ENCODE results near the gene GPS2.
A peak's percentile ranks its signal among the peaks of the same experiment; 100 is the strongest.

GPS2 gene, protein sequence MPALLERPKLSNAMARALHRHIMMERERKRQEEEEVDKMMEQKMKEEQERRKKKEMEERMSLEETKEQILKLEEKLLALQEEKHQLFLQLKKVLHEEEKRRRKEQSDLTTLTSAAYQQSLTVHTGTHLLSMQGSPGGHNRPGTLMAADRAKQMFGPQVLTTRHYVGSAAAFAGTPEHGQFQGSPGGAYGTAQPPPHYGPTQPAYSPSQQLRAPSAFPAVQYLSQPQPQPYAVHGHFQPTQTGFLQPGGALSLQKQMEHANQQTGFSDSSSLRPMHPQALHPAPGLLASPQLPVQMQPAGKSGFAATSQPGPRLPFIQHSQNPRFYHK

DNA sequence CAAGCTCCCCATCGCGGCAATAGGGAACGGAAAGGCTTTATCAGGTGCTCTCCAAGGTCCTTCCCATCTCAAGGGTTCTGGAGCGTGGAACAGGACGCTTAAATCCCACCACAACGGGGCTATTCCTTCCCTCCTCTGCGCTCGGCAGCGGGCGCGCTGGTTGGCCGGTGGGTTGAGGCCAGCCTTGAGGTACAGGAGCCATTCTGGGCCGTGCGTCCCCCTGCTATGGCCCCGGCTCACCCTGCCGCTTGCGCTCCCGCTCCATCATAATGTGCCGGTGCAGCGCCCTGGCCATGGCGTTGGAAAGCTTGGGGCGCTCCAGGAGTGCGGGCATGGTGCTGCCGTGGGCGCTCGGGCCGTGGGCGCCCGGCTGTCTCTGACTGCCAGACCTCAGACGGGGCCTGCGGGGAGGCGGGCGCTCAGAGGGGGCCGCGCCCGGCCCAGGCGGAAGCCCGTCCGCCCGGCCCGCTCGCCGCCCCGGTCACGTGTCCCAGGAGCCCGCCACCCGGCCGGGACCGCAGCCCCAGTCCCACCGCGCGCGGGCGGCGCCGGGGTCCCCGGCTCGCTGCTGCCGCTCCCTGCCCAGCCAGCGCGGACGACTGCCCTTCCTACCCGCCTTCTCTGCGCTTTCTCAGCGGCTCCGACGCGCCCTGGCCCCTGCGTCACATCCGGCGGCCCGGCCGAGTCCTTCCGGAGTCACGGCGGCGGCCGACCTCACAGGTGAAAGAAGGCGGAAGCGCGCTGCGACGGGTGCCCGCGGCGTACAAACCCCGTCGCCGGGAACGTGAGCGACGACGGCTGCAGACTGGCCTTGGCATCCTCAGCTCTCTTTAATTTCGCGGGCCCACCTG is at the start of gene GPS2:
GPS2 (minus strand) TSS at position 642 of the 851 bp plus-strand sequence; CDS start at position 334, 308 bp downstream.
- peak; percentile 83 to 94 (median 91) for DNase-seq (ENCODE audit: low read depth in 4 of 4, low spot score in 1 of 4)

DNA sequence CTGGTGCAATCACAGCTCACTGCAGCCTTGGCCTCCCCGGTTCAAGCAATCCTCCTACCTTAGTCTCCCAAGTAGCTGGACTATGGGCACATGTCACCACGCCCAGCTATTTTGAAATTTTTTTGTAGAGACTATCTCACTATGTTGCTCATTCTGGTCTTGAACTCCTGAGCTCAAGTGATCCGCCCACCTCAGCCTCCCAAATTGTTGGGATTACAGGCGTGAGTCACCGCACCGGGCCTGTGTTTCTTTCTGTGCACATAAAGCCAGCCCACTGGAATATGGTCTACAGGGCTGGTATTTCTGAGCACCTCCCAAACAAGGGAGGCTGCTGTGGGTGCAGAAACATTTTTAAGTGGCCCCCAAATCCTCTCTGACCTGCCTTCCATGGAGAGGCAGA is 48.2 kb upstream of the GPS2 start:
- no peak for DNase-seq (ENCODE audit: low read depth in 4 of 4, low spot score in 1 of 4)

DNA sequence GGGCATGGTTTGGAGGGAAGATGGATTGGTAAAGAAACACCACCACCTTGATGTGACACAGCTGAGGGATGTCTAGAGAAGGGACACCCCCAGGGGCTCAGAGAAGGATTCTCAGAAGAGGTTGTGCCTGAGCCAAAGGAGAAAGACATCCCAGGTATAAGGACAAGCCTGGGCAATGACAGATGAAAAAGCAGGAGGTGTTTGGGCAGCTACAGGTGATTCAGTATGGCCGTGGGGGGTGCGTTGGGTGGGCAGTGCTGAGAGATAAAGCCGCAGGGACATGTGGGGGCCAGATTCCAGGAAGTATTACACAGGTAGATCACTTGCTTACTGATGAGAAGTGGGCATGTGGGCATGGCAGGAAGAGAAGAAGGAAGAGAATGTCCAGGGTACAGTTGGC is 46.7 kb upstream of the GPS2 start:
- DNase-seq (ENCODE audit: low read depth in 4 of 4, low spot score in 1 of 4) = no peak

DNA sequence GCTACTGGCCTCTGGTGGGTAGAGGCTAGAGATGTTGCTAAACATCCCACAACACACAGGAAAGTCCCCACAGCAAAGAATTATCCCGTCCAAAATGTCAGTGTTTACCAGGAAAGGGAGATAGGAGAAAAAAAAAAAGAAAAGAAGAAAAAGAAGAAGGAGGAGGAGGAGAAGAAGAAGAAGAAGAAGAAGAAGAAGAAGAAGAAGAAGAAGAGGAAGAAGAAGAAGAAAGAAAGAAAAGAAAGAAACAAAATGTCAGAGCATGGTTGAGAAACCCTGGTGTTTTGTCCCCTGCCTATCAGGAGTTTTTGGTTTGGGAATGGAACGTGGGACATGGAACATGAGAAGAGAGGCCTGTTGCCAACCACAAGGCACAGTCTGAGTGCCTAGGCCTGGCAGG is 42.2 kb upstream of the GPS2 start:
- DNase-seq (ENCODE audit: low read depth in 4 of 4, low spot score in 1 of 4) = no peak

DNA sequence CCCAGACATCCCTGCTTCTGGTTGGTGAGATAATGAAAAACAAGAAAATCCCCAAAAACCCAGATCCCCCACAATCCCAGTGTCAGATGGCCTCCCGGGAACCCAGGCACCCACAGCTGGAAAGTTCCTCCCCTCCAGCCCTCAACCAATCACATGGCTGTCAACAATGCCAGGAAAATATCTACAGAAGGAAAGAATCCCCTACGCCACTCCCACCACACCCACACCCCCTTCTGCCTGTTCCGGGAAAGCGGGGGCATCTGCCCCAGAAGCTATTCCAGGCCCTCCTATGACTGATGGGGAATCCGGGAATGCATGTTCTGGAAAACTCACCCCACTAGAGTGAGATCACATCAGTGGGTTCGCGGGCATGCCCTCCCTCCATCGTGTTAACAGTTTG is 41.6 kb upstream of the GPS2 start:
- DNase-seq (ENCODE audit: low read depth in 4 of 4, low spot score in 1 of 4) = no peak

DNA sequence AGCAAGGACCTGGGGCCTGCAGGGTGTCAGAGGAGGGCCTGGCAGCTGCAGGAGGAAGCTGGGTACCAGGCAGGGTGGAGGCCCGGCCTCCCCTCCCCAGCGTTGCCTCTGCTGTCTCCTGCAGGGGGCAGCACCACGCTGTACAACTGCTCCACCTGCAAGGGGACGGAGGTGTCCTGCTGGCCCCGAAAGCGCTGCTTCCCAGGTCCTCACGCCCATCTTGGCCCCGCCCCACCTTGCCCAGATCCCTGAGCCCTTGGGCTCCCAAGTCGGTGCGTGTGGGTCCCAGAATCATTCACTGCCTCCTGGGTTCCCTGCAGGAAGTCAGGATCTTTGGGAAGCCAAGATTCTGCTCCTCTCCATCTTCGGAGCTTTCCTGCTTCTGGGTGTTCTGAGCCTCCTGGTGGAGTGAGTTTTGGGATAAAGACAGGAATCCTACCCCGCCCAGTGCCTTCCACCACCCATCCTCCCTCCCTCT is 41.0 kb upstream of the GPS2 start:
- DNase-seq (ENCODE audit: low read depth in 4 of 4, low spot score in 1 of 4) = peak; percentile 61 to 81 (median 76)

DNA sequence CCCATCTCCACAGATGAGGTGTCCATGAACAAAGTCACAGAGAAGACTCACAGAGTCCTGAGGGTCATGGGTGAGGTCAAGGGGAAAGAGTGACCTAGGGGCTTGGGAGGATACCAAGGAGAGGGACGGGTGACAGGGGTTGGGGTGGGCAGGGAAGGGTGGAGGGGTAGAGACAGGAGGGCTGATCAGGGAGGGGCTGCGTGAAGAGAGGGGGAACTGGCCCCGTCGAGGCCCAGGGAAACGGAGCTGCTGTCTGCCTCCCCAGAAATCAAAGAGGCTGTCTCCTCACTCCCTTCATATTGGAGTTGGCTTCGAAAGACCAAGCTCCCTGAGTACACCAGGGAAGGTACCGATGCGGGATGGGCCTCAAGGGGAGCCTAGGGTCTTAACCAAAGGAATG is 40.4 kb upstream of the GPS2 start:
- no peak for DNase-seq (ENCODE audit: low read depth in 4 of 4, low spot score in 1 of 4)

DNA sequence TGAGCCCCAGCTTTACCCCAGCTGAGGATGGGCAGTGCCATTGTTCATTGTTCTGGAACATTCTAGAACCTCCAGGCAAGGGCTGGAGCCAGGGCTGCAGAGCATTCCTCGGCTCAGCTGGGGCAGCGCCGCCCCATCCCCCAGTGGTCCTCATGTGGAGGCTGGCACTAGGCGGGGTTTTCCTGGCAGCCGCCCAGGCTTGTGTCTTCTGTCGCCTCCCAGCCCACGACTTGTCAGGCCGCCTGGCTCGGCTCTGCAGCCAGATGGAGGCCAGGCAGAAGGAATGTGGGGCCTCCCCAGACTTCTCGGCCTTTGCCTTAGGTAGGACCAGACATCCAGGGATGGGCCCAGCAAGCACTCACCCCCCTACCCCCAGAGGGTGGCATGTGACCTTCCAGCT is 39.9 kb upstream of the GPS2 start, which contains the start of gene TMEM95:
TMEM95 (plus strand) TSS at position 104 of the 400 bp plus-strand sequence; CDS start at position 153, 49 bp downstream.
- DNase-seq (ENCODE audit: low read depth in 4 of 4, low spot score in 1 of 4) = no peak

DNA sequence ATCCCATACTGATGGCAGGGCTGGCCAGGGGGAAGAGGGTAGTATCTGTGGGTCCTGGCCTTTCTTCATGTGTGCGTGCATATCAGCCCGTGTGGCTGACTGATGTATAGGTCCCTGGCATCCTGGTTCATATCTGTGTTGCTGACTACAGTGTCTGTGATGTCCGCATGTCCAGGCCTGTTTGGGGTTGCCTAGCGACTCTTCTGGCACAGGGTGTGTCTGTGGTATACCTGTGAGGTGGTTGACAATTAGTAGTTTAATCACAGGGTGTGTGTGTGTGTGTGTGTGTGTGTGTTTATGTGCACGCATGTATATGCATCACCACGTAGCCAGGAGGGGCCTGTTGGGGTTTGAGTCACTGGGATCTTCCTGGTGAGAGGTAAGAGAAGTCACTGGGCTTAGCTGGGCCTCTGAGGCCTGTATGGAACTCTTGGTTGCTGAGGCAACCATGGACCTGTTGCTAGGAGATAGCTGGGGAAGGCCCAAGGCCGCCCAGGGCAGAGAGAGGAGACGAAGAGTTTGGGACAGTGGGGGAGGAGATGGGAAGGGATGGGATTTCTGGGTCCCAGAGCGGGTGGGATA is 39.2 kb upstream of the GPS2 start:
- no peak for DNase-seq (ENCODE audit: low read depth in 4 of 4, low spot score in 1 of 4)

DNA sequence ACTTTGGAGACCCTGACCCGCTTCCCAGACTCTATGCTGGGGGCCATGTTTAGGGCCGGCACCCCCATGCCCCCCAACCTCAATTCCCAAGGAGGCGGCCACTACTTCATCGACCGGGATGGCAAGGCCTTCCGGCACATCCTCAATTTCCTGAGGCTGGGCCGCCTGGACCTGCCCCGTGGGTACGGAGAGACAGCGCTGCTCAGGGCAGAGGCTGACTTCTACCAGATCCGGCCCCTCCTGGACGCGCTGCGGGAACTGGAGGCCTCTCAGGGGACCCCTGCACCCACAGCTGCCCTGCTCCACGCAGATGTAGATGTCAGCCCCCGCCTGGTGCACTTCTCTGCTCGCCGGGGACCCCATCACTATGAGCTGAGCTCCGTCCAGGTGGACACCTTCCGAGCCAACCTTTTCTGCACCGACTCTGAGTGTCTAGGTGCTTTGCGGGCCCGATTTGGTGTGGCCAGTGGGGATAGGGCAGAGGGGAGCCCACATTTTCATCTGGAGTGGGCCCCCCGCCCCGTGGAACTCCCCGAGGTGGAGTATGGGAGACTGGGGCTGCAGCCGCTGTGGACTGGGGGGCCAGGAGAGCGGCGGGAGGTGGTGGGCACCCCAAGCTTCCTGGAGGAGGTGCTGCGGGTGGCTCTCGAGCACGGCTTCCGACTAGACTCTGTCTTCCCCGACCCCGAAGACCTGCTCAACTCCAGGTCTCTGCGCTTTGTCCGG is 37.9 kb upstream of the GPS2 start:
- DNase-seq (ENCODE audit: low read depth in 4 of 4, low spot score in 1 of 4) = no peak

DNA sequence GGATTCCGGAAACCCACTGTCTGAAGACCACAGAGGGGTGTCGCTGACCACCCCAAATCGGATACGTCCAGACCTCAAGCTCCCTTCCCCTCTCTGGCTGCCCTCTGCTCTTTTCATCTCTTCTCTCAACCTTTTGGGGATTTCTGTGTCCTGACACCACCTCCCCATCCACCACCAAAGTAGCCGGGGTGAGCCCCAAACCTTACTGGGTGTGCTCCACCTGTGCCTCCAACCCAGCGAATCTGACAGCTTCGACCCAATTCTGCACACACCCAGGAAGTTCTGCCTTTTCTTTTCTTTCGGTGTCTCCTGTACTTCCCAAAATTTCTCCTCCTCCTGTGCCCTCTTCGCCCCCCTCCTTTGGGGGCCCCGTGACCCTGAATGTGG is 37.3 kb upstream of the GPS2 start:
- DNase-seq (ENCODE audit: low read depth in 4 of 4, low spot score in 1 of 4) = no peak

DNA sequence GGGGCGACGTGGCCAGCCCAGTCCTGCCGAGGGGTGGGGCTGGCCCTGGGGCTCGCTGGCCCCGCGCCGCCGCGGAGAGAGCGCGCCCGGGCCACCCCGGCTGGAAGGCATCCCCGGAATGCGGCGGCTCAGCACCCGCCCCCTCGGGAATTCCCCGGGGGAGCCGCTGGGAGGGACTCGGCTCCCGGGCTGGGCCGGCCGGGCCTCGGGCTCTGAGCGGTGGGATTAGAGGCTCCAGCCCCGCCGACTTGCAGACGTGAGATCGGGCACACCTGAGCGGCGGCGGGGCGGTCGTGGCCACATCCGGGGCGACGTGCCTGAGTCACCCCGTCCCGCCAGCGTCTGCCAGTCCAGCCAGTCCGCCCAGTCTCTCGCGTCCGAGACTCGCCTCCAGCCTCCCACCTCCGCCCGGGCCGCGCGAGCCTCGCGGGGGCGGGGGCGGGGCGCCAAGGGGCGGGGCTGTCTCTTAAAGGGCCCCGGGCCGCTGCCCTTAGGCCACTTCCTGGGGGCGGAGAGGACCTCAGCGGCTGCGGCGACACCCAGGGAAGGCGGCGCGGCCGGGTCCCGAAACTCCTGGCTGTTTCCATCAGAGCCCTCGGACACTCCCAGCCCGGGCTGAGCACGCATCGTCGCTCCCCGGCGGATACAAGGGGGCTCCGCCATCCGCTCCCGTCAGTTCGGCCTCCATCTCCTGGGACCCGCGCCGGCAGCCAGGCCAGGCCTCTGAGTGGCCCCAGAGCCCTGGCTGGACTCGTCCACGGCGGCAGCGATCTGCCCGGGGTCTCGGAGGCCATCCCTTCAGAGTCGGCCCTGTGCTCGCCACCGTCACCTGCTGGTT is 36.7 kb upstream of the GPS2 start, which contains the start of gene KCTD11:
KCTD11 (plus strand) TSS at position 498 of the 838 bp plus-strand sequence.
- DNase-seq (ENCODE audit: low read depth in 4 of 4, low spot score in 1 of 4) = peak in 2 of 4 experiments; percentile 35 to 75

DNA sequence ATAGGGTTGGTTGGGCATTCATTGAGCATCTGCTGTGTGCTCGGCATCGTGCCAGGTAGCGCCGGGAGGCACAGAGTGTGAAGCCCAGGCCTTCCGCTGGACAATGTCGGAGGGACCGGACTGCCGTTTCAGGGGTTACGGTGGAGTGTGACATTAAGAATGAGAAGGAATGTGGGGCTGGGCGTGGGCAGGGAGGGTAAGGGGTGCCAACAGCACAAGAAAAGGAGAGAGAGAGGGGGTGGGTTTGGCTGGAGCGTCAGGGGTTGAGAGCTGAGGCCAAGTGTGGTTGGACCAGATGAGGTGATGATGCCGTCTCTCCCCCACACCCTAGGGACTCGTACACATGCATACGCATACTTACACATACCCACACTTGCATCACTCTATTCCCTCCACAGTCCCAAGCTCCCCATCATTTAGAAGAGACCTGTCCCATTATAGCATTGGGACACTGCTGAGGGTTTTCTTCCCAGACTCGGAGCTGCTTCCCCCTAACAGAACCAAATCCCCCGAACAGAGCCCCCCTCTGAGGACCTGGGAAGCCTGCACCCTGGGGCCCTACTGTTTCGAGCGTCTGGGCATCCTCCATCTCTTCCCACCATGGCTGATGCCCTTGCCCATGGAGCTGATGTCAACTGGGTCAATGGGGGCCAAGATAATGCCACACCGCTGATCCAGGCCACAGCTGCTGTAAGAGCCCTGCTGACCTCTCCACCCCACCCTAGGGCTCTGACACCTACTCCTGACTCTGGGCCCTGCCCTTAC is 33.5 kb upstream of the GPS2 start:
- DNase-seq (ENCODE audit: low read depth in 4 of 4, low spot score in 1 of 4) = no peak

DNA sequence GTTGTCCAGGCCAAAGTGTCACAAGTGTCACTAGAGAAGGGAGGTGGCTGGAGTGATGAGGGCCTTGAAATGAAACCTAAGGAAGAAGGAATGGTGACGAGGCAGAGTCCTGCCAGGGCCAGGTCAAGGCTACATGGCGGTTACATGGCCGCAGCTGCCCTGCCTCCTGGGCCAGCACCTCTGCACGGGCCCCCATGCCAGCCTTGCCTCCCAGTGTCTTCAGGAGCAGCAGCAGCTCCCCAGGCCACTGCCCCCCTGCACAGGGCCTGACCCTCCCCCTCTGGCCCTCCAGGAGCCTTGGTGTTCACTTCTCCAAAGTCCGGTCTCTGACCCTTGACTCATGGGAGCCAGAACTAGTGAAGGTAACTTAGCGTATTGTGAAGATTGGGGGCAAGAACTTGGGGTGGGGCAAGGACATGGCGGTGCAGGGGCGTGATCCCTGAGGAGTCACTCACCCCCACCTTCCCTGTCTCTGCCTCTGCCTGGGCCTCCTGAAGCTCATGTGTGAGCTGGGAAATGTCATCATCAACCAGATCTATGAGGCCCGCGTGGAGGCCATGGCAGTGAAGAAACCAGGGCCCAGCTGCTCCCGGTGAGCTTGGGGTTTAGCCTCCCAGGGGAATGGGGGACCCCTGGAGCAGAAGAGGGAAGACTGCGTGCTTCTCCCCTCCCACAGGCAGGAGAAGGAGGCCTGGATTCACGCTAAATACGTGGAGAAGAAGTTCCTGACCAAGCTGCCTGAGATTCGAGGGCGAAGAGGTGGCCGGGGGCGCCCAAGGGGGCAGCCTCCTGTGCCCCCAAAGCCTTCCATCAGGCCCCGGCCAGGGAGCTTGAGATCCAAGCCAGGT is 32.7 kb upstream of the GPS2 start:
- DNase-seq (ENCODE audit: low read depth in 4 of 4, low spot score in 1 of 4) = no peak

DNA sequence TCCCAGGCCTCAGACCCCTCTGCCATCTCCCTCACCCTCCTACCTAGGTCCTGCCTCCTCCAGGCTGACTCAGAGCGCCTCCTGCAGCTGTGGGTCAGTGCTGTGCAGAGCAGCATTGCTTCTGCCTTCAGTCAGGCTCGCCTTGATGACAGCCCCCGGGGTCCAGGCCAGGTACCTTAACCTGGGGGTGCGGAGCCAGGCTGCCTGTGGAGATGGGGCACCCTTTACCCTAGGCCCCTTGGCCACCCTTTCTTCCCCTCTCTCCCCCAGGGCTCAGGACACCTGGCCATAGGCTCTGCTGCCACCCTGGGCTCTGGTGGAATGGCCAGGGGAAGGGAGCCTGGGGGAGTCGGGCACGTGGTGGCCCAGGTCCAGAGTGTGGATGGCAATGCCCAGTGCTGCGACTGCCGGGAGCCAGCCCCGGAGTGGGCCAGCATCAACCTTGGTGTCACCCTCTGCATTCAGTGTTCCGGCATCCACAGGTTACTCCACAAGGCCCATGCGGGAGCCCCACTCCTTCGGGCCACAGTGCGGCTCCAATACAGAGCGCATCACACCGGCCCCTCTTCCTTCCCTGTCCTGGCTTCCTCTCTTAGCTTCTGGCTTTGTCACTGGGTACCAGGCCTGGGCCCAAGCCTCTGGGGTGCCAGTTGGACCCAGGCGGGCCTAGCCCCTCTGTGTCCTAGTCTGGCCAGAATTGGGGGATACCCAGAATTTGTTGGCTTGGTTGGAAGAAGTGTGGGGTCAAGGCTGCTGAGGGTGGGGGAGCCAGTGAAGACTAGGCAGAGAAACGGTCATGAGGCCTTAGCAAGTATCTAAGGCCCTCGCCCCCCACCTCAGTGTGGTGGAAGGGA is 31.8 kb upstream of the GPS2 start:
- no peak for DNase-seq (ENCODE audit: low read depth in 4 of 4, low spot score in 1 of 4)

DNA sequence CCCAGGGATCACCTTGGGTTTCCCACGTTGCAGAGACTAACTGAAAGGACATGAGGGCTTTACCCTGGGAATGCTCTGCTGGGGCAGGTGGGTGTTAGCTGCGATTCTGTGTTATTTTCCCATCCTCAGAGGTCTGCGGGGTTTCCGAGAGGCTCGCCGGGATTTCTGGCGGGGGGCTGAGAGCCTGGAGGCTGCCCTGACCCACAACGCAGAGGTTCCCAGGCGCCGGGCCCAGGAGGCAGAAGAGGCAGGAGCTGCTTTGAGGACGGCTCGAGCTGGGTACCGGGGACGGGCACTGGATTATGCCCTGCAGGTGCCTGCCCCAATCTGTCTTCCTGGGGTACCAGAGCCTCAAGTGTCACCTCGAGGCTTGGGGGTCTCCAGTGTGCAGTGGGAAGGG is 28.1 kb upstream of the GPS2 start:
- no peak for DNase-seq (ENCODE audit: low read depth in 4 of 4, low spot score in 1 of 4)

DNA sequence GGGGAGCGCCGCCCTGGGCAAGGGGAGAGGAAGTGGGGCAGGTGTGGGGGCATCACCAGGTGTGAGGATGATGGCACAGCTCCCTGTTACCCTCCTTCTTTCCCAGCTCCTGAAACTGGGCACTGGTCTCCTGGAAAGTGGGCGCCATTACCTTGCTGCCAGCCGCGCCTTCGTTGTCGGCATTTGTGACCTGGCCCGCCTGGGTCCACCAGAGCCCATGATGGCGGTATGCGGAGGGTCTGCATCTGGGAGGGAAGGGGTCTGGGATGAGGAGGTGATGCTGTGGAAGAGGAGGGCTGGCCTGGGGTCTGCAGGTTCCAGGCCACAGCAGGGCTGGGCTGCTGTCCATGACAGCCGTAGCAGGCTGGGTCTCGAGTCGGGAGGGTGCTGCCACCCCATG is 26.7 kb upstream of the GPS2 start:
- DNase-seq (ENCODE audit: low read depth in 4 of 4, low spot score in 1 of 4) = no peak

DNA sequence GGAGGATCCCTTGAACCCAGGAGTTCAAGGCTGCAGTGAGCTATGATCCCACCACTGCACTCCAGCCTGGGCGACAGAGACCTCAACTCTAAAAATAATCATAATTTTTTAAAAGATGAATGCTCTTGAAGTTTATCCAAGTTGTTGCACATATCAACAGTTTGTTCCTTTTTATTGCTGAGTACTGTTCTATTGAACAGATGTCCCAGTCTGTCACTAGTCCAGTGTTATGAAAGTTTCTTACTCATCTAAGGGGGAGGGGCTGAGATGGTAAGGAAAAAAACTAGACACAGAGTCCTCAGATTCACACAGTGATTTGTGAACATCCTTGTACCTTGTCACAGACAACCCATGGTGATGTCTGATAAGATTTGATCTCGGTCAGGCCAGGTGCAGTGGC is 25.0 kb upstream of the GPS2 start:
- no peak for DNase-seq (ENCODE audit: low read depth in 4 of 4, low spot score in 1 of 4)

All from stimulated activated CD4-positive, alpha-beta T cell treated with anti-CD3 and anti-CD28 coated beads, Interleukin-1b, Interleukin-23, amount 100 ng/mL, for 24 hours (primary cell).